HG03108 (cell line): ENCODE data around the gene DPYD.
"Not testable (repeated sequence)": the region's sequence is repeated elsewhere in the genome, so short reads cannot be mapped to it uniquely, and the experiment has no call there.

Source experiments
- ATAC-seq: cut with Tn5 transposase; IDR thresholded peaks from one replicate; pipeline ENCODE4 v1.9.1; 2021; ENCODE audit warnings: moderate library complexity; ENCODE audit not compliant: unreplicated experiment

Gene DPYD

DNA sequence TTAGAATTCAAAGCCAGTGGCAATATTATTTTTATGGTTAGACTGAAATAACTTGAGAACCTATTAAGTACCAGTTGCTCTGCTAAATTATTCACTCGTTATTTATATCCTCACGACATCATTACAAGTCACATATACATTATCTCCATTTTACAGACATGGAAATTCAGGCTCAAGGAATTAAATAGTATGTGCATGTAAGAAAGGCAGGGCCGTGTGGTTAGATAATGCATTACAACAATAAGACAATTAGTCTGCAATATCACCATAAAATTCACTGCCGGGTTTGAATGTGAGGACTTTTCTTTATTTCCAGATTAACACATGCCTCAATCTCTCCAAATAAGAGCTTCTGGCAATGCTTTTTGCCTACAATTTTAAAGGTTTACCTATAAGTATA lies 675.8 kb downstream of the DPYD start:
- ATAC-seq = no peak

DNA sequence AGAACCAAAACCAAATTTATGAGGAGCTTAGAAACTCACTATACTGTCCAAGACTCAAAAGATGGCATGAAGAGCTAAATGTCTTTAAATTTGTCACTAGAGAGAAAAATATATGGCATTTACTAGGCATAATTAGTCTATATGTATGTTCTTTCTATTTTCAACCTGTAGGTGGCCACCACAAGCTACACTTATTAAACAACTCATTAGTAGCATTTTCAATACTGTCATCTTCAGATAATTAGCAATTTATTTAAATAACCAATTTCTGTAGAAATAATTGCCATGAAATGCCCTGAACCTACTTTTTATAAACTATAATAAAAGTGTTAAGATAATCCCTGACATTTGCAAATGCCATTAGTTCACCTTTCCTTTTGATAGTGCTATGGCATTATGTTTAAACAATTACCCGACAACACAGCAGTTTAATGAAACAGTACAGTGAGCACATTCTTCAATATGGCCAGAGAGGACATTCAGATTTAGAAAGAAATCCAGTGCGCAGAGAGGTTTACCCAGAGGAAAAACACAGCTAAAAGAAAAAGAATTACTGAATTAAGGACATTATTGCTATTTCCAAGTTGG lies 676.8 kb downstream of the DPYD start:
- peak; percentile 47 for ATAC-seq

DNA sequence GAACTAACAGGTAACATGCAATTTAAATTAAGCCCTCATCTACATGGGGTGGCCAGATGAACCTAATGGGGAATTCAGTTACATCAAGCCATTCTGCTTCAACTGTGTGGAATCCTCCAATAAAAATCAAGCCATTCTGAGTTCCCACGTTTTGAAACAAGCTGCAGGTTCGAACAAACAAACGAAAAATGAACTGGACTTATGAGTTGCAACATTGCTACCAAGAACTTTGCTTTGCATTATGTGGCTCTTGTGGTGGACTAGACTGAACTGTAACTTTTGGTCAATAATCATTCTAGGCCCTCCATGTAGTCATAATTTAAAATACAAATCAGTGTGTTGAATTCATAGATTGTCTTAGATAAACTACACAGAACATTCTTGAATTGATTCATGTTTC lies 682.0 kb downstream of the DPYD start:
- ATAC-seq = no peak

DNA sequence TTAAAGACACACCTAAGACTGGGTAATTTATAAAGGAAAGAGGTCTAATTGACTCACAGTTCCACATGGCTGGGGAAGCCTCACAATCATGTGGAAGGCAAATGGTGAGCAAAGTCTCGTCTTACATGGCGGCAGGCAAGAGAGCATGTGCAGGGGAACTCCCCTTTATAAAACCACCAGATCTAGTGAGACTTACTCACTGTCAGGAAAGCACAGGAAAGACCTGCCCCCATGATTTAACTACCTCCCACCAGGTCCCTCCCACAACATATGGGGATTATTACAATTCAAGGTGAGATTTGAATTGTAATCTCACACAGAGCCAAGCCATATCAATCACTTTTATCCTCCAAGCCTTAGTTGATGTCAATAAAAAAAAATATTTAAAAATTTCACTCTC lies 689.5 kb downstream of the DPYD start:
- not testable (repeated sequence) for ATAC-seq

DNA sequence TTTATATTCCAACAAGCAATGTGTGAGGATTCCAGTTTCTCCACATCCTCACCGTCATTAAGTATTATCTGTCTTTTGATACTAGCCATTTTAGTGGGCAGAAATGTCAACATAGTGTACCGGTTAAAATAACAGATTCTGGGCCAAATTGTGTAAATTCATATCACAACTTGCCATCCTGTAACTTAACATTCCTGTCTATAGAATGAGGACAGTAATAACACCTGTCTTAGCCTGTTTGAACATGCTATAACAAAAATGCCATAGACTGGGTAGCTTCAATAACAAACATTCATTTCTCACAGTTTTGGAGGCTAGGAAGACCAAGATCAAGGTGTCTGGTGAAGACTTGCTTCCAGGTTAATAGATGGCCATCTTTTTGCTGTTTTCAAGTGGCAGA lies 708.2 kb downstream of the DPYD start:
- no peak for ATAC-seq

DNA sequence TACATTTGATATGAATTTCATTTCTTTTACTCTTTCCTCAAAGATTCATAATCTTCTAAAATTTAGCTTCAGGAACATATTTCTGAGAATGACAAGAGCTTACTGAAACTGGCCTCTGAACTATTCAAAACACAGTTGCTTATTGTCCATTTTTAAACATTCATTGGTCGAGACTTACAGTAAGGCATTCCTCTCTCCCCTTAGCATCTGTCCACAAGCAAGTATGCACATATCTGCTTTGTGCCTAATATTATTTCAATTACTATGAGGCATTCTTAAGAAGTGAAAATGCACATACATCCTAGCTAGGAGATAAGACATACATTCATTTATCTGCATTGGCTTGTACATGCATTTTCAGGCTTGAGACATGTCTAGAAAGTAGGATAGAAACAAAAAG lies 710.5 kb downstream of the DPYD start:
- ATAC-seq = no peak

DNA sequence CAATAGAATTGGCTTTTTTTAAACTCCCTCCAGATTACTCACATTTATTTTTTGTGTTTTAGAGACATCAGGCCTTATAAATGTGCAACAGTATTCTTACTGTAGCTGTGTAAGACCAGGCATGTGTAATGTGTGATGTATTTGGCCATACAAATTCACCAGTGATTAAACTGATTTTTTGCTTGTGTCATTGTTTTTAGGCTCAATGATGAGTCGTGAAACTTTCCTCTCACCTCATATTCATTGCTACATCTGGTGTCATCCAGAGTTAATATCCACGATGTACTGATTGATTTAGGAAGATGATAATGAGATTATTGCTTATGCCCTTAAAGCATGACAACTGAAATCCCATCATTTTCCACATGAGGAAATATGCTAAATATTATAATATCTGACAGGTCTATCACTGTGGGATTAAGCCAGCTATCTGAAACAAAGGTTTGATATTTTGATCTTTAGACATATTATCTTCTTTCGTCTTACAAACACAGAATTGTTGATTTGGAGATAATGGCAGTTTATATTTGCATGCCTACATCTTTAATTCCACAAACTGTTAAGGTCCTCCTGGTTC lies 711.4 kb downstream of the DPYD start:
- no peak for ATAC-seq

DNA sequence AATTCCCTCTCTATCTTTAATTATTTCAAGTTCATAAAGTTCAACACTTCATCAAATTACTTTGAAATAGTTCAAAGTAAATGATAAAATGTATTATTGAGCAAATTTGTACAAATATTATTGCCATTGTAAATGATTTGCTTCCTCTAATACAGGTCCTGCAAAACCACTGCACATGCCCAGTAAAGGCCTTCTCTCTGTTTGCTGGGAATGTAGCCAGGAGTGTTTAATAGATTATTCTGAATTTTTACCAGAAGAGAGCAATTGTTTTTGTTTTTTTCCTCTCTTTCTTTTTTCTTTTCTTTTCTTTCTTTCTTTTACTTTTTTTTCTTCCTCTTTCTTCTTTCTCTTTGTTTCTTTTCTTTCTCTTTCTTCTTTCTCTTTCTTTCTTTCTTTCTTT lies 713.0 kb downstream of the DPYD start:
- ATAC-seq = no peak

DNA sequence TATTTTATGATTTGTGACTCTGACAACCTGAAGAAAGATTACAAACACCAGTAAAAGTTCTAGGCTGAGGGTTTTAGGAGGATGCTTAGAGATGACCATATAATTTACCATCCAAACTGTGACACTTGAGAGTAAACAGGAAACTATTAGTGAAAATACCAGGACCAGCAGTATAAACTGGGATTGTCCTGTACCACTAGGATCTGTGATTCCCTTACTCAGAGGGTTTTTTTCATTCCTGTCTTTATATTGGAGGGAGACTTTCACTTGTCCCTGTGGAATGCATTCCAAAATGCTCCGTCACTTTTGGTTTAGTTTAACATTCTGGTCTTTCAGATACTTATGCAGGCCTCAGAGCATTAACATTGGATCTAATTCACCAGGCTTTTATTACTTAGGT lies 716.4 kb downstream of the DPYD start:
- no peak for ATAC-seq

DNA sequence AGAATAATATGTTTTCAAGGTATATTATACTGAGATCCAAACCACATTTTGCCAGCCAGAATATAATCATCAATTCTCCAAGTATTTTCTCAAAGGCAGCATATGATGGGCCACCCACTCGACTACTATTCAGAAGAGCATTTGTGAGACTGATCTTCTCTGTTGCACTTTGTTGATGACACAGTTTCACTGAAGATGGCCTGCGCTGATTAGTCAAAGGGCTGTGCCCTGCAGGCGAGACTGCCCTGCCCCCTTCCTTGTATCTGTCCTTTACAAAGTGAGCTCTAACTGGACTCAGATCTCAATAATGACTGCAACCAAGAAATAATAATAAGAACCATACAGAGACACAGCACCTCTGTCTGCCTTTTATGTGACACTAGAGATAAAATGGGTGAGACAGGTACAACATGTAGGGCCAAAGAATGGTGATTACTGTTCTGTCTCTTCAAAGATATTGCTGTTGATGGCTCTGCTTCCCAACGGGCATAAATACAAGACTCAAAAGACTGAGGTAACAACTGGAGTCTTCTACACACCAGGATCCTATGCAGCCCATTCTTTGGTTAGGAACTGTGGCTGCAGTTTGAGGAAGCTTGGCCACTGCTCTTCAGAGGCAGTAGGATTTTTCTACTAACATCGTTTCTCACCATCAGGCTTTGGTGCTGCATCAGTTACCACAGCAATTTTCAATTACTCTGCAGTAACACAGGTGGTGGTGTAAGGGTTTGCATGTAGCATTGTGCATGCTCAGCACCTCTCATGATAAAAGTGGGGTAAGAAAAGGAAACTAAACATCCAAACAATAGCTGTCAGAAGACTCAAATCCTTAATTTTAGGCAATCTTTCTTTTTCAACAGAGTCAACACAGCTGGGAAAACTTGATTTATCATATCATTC lies 718.1 kb downstream of the DPYD start:
- no peak for ATAC-seq

DNA sequence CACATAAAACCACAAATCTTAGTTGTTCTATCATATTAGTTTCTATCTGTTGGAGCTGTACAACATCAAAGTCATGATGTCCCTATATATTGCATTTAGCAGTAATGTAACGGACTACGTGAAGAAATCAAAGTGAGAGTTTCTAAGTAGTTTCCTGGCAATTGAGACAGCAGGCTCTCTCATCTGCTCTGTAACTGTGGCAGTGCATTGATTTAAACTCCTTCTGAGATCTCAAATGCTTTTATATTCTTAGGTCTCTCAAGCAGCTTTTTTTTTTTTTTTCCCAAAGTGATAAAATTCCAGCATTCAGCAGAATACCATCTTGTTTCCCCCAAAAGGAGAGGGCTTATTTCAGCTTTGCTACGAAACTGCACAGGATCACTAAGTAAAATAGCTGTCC lies 719.2 kb downstream of the DPYD start:
- ATAC-seq = no peak

DNA sequence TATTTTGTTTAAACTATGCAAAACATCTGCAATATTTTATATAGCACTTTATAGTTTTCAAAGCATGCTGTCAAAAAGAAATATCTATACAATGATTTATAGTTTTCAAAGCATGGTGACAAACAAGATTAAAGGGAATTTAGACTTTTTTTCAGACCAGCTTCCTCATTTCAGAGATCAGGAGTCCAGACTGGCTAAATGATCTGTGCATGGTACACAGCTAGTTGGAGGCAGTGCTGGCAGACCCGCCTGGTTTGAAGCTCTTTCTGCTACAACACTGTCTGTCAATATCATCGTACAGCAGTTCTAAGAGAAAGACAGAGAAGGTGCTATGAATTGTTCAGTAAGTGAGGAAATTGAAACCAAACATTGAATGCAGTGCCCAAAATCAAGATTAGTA lies 720.2 kb downstream of the DPYD start:
- no peak for ATAC-seq

DNA sequence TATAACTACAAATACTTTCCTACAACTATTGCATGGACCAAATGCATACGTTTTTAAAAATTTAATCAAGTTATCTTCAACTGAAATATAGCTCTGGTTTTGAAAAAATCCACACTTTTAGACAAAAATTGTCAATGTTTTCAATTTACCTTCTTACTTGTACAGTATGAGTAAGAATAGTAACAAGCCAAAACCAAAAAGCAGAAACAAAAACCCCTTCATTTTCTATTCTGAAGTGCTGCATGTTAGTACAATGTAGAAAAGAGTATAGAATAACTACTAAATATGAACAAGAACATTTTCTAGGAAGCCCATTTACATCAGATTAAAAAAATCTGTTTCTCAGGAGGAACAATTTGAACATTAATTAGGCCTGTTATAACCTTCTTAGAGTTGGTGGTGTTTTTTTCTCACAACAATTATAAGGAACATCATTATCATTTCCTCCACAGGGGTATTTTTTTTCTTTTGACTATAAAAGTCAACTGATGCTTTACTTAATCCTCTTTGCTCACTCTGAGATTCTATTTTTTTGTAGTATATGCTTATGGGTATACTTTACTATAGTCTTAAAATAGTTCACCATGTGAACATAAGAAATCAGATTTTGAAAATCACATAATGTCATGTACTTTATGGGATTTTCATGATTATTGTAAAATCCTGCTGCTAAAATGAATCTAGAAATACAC lies 723.9 kb downstream of the DPYD start:
- no peak for ATAC-seq

DNA sequence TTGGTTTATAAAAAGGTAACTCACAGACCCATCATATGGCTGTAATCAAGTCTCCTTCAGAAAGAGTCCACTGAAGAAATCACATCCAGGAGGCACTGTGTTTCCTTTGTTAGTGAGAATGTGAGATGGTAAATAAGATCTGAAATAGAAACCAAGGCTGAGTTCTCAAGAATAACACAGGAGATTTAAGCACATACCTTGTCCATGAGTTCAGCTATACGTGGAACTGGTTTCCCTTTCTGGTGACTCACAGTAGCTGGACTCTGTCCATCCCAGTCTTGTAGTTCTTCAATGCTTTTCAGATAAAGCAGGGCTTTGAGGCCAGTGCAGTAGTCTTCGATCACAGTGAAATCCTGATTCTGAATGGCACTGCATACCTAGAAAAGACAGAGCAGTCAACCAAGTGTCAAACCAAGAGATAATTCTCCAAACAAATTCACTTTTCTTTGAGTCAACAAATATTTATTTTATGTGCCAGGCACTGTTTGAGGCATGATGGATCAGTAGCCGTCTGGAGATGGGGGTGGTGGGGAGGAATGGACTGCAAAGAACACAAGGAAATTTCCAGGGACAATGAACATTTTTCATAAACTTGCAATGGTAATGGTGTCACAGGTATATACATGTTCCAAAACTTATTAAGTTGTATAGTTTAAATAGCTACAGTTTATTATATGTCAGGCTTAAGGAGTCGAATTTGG lies 727.8 kb downstream of the DPYD start:
- no peak for ATAC-seq

DNA sequence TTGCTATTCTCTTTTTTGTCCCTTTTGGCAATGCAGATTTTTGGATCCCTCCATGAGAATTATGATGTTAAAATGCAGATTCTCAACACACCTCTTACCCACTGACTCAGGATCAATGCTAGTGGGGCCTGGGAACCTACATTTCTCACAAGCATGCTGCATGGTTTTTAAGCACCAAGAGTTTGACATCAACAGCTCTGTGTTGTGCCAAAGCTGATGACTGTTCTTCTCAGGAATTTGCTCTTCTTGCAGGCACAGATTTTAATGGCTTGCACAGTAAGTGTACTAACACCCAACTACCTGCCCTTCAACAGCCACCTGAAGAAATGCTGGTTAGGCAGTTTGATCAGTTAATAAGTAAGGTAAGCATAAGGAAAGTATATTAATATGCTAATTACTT lies 730.5 kb downstream of the DPYD start:
- ATAC-seq = no peak

DNA sequence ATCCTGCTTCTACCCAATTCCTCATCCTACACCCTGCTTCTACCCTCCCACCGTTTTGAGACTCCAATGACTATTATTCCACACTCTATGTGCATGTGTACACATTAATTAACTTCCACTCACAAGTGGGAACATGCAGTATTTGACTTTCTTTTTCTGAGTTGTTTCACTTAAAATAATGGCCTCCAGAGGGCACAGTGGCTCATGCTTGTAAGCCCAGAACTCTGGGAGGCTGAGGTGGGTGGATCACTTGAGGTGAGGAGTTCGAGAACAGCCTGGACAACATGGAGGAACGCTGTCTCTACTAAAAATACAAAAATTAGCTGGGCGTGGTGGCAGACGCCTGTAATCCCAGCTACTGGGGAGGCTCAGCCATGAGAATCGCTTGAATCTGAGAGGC lies 734.5 kb downstream of the DPYD start:
- ATAC-seq = no peak

DNA sequence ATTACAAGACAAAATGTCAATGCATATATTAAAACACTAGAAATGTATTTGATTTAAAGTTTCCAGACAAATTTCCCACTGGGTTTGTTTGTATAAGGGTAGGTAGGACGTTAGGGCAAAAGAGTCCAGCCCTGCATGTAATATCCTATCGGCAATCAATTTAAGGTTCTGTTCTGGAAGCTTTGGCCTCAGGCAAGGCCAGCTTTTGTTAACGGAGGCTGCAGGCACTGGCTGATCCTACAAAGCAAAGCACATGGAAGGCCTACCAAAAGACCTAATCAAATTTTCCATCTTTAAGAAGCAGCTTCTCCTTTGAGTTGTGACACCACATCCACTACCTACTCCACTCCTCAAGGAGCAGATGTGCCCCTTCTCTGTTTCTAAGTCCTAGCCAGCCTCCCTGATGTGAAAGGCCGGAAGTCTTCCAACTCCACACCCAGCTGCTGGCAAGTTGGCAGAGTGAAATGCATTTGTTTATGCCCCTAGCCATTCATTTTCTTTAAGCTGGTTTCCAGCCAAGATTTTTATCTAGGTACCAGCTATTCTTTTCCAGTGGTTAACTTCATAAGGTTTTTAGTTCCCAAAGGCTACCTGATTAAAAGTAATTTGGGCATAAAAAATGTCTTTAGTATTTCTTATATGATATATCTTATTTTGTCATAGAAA lies 746.7 kb downstream of the DPYD start:
- ATAC-seq = no peak

DNA sequence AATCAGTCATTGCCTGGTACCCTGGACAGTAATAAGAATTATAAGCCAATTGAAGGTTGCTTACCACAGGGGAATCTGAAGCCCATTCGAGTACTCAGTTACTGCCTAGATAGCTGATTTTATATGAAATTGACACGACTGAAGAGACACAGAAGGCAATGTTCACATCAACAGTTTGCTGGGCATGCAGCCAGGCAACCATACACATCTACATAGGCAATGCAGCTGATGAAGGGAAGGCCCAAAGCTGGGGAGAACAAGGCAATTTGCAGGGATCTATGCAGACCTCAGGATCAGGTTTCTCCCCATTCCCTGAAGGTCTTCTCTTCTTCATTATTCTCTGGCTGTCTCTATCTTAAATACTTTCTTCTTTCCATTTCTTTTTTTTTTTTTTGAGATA lies 750.5 kb downstream of the DPYD start:
- no peak for ATAC-seq

DNA sequence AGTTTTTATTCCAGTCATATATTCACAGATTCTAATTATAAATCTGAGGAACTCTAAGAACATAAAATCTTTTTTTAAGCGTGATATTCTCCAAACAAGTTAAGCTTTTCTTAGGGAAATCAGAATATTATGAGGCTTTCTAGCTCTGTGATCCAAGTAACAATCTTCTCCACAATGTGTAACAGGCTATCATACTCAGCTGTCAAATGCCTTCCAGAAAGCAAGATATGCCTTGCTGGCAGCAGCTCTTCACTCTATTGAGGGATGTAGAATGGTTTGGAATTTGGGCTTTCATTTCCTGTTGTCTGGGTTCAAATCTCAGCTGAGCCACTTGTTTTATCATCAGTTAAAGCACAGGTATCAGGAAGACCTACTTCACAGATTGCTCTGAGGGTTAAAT lies 752.8 kb downstream of the DPYD start:
- ATAC-seq = no peak

DNA sequence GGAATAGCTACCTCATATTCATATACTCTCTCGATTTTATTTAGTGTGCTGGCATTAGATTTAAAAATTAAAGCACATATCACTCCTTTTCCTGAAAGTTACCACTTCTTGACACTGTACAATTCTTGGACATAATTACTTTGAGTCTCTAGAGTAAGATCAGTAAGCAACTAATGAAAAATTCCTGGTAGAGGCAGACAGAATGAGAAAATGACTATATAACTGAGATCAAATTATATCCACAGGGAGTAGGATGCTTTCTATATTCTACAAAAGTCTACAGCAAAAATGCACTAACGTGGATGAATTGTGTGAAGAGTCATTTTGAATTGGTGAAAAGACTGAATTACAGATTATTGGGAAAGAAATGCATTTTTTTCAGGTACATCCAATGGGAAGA lies 753.6 kb downstream of the DPYD start:
- no peak for ATAC-seq

DNA sequence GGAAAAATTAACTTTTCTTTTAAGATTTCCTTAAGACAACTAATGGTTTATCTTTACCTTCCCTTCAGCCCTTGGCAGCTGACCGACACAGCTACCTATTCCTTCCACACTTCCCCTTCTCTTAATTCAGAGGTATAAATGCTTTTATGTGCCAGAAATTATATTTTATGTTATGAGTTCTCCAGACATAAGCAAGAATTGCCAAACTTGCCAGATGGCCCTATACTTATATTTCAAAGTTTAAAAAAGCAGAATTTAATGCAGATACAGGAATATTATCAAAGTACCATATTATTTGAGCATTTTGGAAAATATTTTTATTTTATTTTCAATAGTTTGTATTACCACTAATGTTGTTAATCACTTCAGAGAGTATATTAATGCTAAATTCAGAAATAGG lies 754.2 kb downstream of the DPYD start:
- ATAC-seq = no peak
